HG03442 (cell line): ENCODE data around the gene PEAK1.
A peak's percentile ranks its signal among the peaks of the same experiment; 100 is the strongest.

Source experiments
- ATAC-seq: cut with Tn5 transposase; IDR thresholded peaks from one replicate; pipeline ENCODE4 v1.9.1; 2021; ENCODE audit warnings: mild to moderate bottlenecking, moderate library complexity; ENCODE audit not compliant: unreplicated experiment

Gene PEAK1

GRCh38 chr15:77419836-77420609, at the start of gene PEAK1:
Gene PEAK1 (minus strand): TSS chr15:77420104. CDS start chr15:77181926, 238,178 bp downstream.
- ATAC-seq: peak; percentile 90

- no peak for ATAC-seq
These were observed 49.0 kb upstream of the PEAK1 start for GRCh38 chr15:77468896-77469295.

GRCh38 chr15:77466521-77466920, 46.6 kb upstream of the PEAK1 start:
- no peak for ATAC-seq

GRCh38 chr15:77464129-77464865, 44.4 kb upstream of the PEAK1 start:
- ATAC-seq: no peak

- no peak for ATAC-seq
These were observed 41.6 kb upstream of the PEAK1 start for GRCh38 chr15:77461486-77461885.

- ATAC-seq: no peak
These were observed 39.1 kb upstream of the PEAK1 start for GRCh38 chr15:77459031-77459430.

- no peak for ATAC-seq
These were observed 38.0 kb upstream of the PEAK1 start for GRCh38 chr15:77457905-77458265.

- ATAC-seq: no peak
These were observed 37.4 kb upstream of the PEAK1 start for GRCh38 chr15:77457191-77457904.

- no peak for ATAC-seq
These were observed 36.8 kb upstream of the PEAK1 start for GRCh38 chr15:77456746-77457145.

GRCh38 chr15:77455696-77456321, 35.9 kb upstream of the PEAK1 start:
- ATAC-seq: no peak

GRCh38 chr15:77454951-77455350, 35.0 kb upstream of the PEAK1 start:
- ATAC-seq: no peak

- no peak for ATAC-seq
These were observed 34.4 kb upstream of the PEAK1 start for GRCh38 chr15:77454265-77454664.

- ATAC-seq: no peak
These were observed 27.0 kb upstream of the PEAK1 start for GRCh38 chr15:77446840-77447390.

- peak; percentile 83 for ATAC-seq
These were observed 20.6 kb upstream of the PEAK1 start for GRCh38 chr15:77440378-77440999.

- no peak for ATAC-seq
These were observed 17.4 kb upstream of the PEAK1 start for GRCh38 chr15:77437264-77437663.

GRCh38 chr15:77436822-77437221, 16.9 kb upstream of the PEAK1 start:
- ATAC-seq: no peak

GRCh38 chr15:77430652-77431051, 10.7 kb upstream of the PEAK1 start:
- ATAC-seq: no peak

- ATAC-seq: no peak
These were observed 10.3 kb upstream of the PEAK1 start for GRCh38 chr15:77430213-77430612.

GRCh38 chr15:77426871-77427270, 7.0 kb upstream of the PEAK1 start:
- no peak for ATAC-seq

- no peak for ATAC-seq
These were observed 6.5 kb upstream of the PEAK1 start for GRCh38 chr15:77426377-77426776.
